Measurements from ENCODE around the gene SGCD.

The SGCD gene

GRCh38 chr5:156471893-156472292 is 144.9 kb downstream of the SGCD start:
- no peak for DNase-seq

- no peak for DNase-seq
Measured at GRCh38 chr5:156473269-156473908, 146.4 kb downstream of the SGCD start.

- peak; percentile 24 for DNase-seq
Measured at GRCh38 chr5:156474251-156474650, 147.3 kb downstream of the SGCD start.

GRCh38 chr5:156475182-156476157 is 148.5 kb downstream of the SGCD start:
- DNase-seq: peak; percentile 51

- DNase-seq: no peak
Measured at GRCh38 chr5:156476158-156476551, 149.2 kb downstream of the SGCD start.

- no peak for DNase-seq
Measured at GRCh38 chr5:156476678-156477077, 149.7 kb downstream of the SGCD start.

- DNase-seq: no peak
Measured at GRCh38 chr5:156477196-156477595, 150.2 kb downstream of the SGCD start.

GRCh38 chr5:156479849-156480248 is 152.9 kb downstream of the SGCD start:
- DNase-seq: no peak

- no peak for DNase-seq
Measured at GRCh38 chr5:156481741-156482140, 154.8 kb downstream of the SGCD start.

GRCh38 chr5:156482818-156483217 is 155.9 kb downstream of the SGCD start:
- DNase-seq: no peak

- DNase-seq: no peak
Measured at GRCh38 chr5:156486394-156487238, 159.7 kb downstream of the SGCD start.

GRCh38 chr5:156491766-156492165 is 164.8 kb downstream of the SGCD start:
- no peak for DNase-seq

GRCh38 chr5:156496291-156496690 is 169.3 kb downstream of the SGCD start:
- DNase-seq: no peak

- DNase-seq: peak; percentile 45
Measured at GRCh38 chr5:156497804-156498208, 170.8 kb downstream of the SGCD start.

- no peak for DNase-seq
Measured at GRCh38 chr5:156498226-156498980, 171.4 kb downstream of the SGCD start.

GRCh38 chr5:156500755-156501154 is 173.8 kb downstream of the SGCD start:
- no peak for DNase-seq

GRCh38 chr5:156505101-156505500 is 178.1 kb downstream of the SGCD start:
- no peak for DNase-seq

- no peak for DNase-seq
Measured at GRCh38 chr5:156513123-156513815, 186.3 kb downstream of the SGCD start.

- no peak for DNase-seq
Measured at GRCh38 chr5:156515121-156515520, 188.2 kb downstream of the SGCD start.

GRCh38 chr5:156515803-156516360 is 188.9 kb downstream of the SGCD start:
- DNase-seq: no peak

All from retina (tissue), 1 donor.